CD4-positive, alpha-beta memory T cell (primary cell): ENCODE results near the gene SERPING1. TPM values are rescaled to one million over a fixed set of nuclear protein-coding genes. Genes with fewer than 3 reads are reported as not detected.

Experiments
- CTCF ChIA-PET: fragments of 350-600 bp; sonication (Branson Sonifier 250); formaldehyde crosslinking; loops from one replicate; lab custom pipeline; 2021; ENCODE audit warnings: inconsistent platforms; ENCODE audit not compliant: partially characterized antibody; lab: Charles Lee
- POLR2A ChIA-PET: fragments of 350-600 bp; sonication (Branson Sonifier 250); formaldehyde crosslinking; loops from one replicate; lab custom pipeline; 2021; ENCODE audit not compliant: partially characterized antibody; lab: Charles Lee
- DNase-seq, 5 donors: peaks; one replicate each; pipeline versions ENCODE4 v3.0.0 to v3.0.0-alpha.2; 2020 to 2022; ENCODE audit warnings: mixed read lengths in 1 of 5
- H3K27ac ChIP-seq: one replicate; pipeline ENCODE4 v1.7.0; 2013; ENCODE audit warnings: low read depth, low read length
- H3K27me3 ChIP-seq: 2 replicates; pipeline ENCODE4 v1.7.0; 2013; ENCODE audit warnings: mild to moderate bottlenecking, low read length, moderate library complexity; ENCODE audit not compliant: insufficient read depth
- H3K36me3 ChIP-seq: 2 replicates; pipeline ENCODE4 v1.7.0; 2013; ENCODE audit warnings: mild to moderate bottlenecking, low read length, moderate library complexity; ENCODE audit not compliant: insufficient read depth
- H3K4me1 ChIP-seq: 2 replicates; pipeline ENCODE4 v1.7.0; 2013; ENCODE audit warnings: mild to moderate bottlenecking, low read length, moderate library complexity; ENCODE audit not compliant: insufficient read depth
- H3K4me3 ChIP-seq, 2 donors: one replicate each; pipeline ENCODE4 v1.7.0; 2013; ENCODE audit warnings: low read length in 2 of 2, mild to moderate bottlenecking in 1 of 2
- H3K9me3 ChIP-seq, 2 donors: one replicate each; pipeline ENCODE4 v1.7.0; 2013; ENCODE audit warnings: low read length in 2 of 2, control low read depth in 1 of 2; ENCODE audit not compliant: control insufficient read depth in 1 of 2
- H3K27ac Mint-ChIP-seq, 7 donors: one replicate each; pipeline ENCODE4 v1.8.0; 2020 to 2021; ENCODE audit warnings: mixed read lengths in 7 of 7, mild to moderate bottlenecking in 6 of 7, inconsistent platforms in 3 of 7, moderate library complexity in 3 of 7
- H3K27me3 Mint-ChIP-seq, 2 donors: one replicate each; pipeline ENCODE4 v1.8.0; 2020 to 2021; ENCODE audit warnings: mixed read lengths in 2 of 2
- H3K36me3 Mint-ChIP-seq, 2 donors: one replicate each; pipeline ENCODE4 v1.8.0; 2020 to 2021; ENCODE audit warnings: mixed read lengths in 2 of 2, inconsistent platforms in 1 of 2, mild to moderate bottlenecking in 1 of 2
- H3K4me1 Mint-ChIP-seq, 4 donors: one replicate each; pipeline ENCODE4 v1.8.0; 2020 to 2021; ENCODE audit warnings: mixed read lengths in 4 of 4, mild to moderate bottlenecking in 1 of 4
- H3K4me3 Mint-ChIP-seq, 8 donors: one replicate each; pipeline ENCODE4 v1.8.0; 2020 to 2021; ENCODE audit warnings: mixed read lengths in 8 of 8, mild to moderate bottlenecking in 7 of 8, moderate library complexity in 6 of 8, inconsistent platforms in 3 of 8
- H3K9me3 Mint-ChIP-seq, 8 donors: one replicate each; pipeline ENCODE4 v1.8.0; 2020 to 2021; ENCODE audit warnings: mixed read lengths in 8 of 8, mild to moderate bottlenecking in 5 of 8, inconsistent platforms in 3 of 8, moderate library complexity in 1 of 8
- intact Hi-C: fragments of 100-400 bp; cut with micrococcal nuclease; formaldehyde crosslinking; loops from one replicate; pipeline ENCODE4 v1.15.1; 2023
- polyA plus RNA-seq, 2 donors: library from polyadenylated mRNA; unstranded; fragments of 300-500 nt; fragmentation: Illumina TruSeq; gene quantifications; one replicate each; pipeline ENCODE4 v1.2.3, GENCODE V29; 2021
- total RNA-seq, 2 experiments: library from RNA; stranded (reverse); gene quantifications; one replicate each; pipeline ENCODE4 v1.2.3, GENCODE V29; 2021

Gene SERPING1
- total and polyA plus RNA-seq, 4 experiments from 2014 or later, result not detected

- intact Hi-C loops, result no loop called here
Measured at GRCh38 chr11:57596266-57596885, 1.1 kb upstream of the SERPING1 start.

GRCh38 chr11:57597916-57598830, 688 bp downstream of the SERPING1 start:
- no peak for DNase-seq
- no peaks in the 10 kb centered on the region for H3K9me3 Mint-ChIP-seq
- Histone ChIP-seq H3K4me1 (no peaks in the 10 kb centered on the region), H3K27me3 (peaks cover 11% of the 10 kb centered on the region), H3K4me3 (no peak overlapping the region), H3K27ac (no peak overlapping the region), H3K36me3 (no peaks in the 10 kb centered on the region), H3K9me3 (no peaks in the 10 kb centered on the region)
- no peak overlapping the region for H3K27ac Mint-ChIP-seq
- H3K36me3 Mint-ChIP-seq, result no peaks in the 10 kb centered on the region
- H3K4me3 Mint-ChIP-seq, result no peak overlapping the region
- CTCF ChIA-PET, result interaction anchor here (0.7 to 1.0 kb wide), 2 partner anchors 28 to 32 kb away, joined by 3 read pairs; no protein-coding TSS in a partner anchor
- intact Hi-C loops, result no loop called here
- no peaks in the 10 kb centered on the region for H3K4me1 Mint-ChIP-seq
- POLR2A ChIA-PET, result no interaction called here
- H3K27me3 Mint-ChIP-seq, result peaks cover 29 to 36% of the 10 kb centered on the region in 2 donors

More at GRCh38 chr11:57596266-57596885, 1.1 kb upstream of the SERPING1 start:
- H3K4me3 ChIP-seq, result no peak overlapping the region
- H3K4me1 ChIP-seq, result no peaks in the 10 kb centered on the region
- DNase-seq, result no peak
- Mint-ChIP-seq H3K27ac (no peak overlapping the region), H3K9me3 (no peaks in the 10 kb centered on the region), H3K36me3 (no peaks in the 10 kb centered on the region), H3K27me3 (peaks cover 25 to 33% of the 10 kb centered on the region in 2 donors), H3K4me1 (no peaks in the 10 kb centered on the region), H3K4me3 (no peak overlapping the region)
- H3K27me3 ChIP-seq, result peaks cover 11% of the 10 kb centered on the region
- CTCF ChIA-PET, result no interaction called here
- no peaks in the 10 kb centered on the region for H3K36me3 ChIP-seq
- H3K9me3 ChIP-seq, result no peaks in the 10 kb centered on the region
- POLR2A ChIA-PET, result no interaction called here
- H3K27ac ChIP-seq, result no peak overlapping the region

GRCh38 chr11:57598831-57599155, 1.3 kb downstream of the SERPING1 start:
- H3K27me3 Mint-ChIP-seq, result peaks cover 28 to 36% of the 10 kb centered on the region in 2 donors
- DNase-seq, result no peak
- intact Hi-C loops, result no loop called here
- no peak overlapping the region for H3K4me3 Mint-ChIP-seq
- no peaks in the 10 kb centered on the region for H3K36me3 Mint-ChIP-seq
- Histone ChIP-seq H3K27me3 (peaks cover 11% of the 10 kb centered on the region), H3K9me3 (no peaks in the 10 kb centered on the region), H3K4me1 (no peaks in the 10 kb centered on the region), H3K36me3 (no peaks in the 10 kb centered on the region), H3K4me3 (no peak overlapping the region), H3K27ac (no peak overlapping the region)
- H3K9me3 Mint-ChIP-seq, result no peaks in the 10 kb centered on the region
- ChIA-PET POLR2A (no interaction called here), CTCF (interaction anchor here (1.2 kb wide), 1 partner anchor 105 kb away, joined by 3 read pairs; no protein-coding TSS in a partner anchor)
- no peaks in the 10 kb centered on the region for H3K4me1 Mint-ChIP-seq
- no peak overlapping the region for H3K27ac Mint-ChIP-seq

GRCh38 chr11:57599381-57599780, 1.9 kb downstream of the SERPING1 start:
- CTCF ChIA-PET, result interaction anchor here (1.2 kb wide), 1 partner anchor 105 kb away, joined by 3 read pairs; no protein-coding TSS in a partner anchor
- intact Hi-C loops, result no loop called here

GRCh38 chr11:57601297-57601696, 3.8 kb downstream of the SERPING1 start:
- no peak for DNase-seq
- H3K4me3 Mint-ChIP-seq, result no peak overlapping the region

More at GRCh38 chr11:57599381-57599780, 1.9 kb downstream of the SERPING1 start:
- no peaks in the 10 kb centered on the region for H3K36me3 Mint-ChIP-seq
- no peaks in the 10 kb centered on the region for H3K9me3 Mint-ChIP-seq
- no peaks in the 10 kb centered on the region for H3K4me1 Mint-ChIP-seq
- H3K27ac Mint-ChIP-seq, result no peak overlapping the region
- peaks cover 25 to 36% of the 10 kb centered on the region in 2 donors for H3K27me3 Mint-ChIP-seq
- Histone ChIP-seq H3K36me3 (no peaks in the 10 kb centered on the region), H3K9me3 (no peaks in the 10 kb centered on the region), H3K4me3 (no peak overlapping the region), H3K27ac (no peak overlapping the region), H3K4me1 (no peaks in the 10 kb centered on the region), H3K27me3 (peaks cover 11% of the 10 kb centered on the region)
- no peak overlapping the region for H3K4me3 Mint-ChIP-seq
- POLR2A ChIA-PET, result no interaction called here
- no peak for DNase-seq

GRCh38 chr11:57604296-57605027, 7.0 kb downstream of the SERPING1 start:
- no peak overlapping the region for H3K27ac ChIP-seq
- no peak for DNase-seq
- Mint-ChIP-seq H3K36me3 (no peaks in the 10 kb centered on the region), H3K9me3 (no peaks in the 10 kb centered on the region), H3K27me3 (peaks cover 12 to 16% of the 10 kb centered on the region in 2 donors), H3K27ac (peak overlapping the region in 1 of 7 donors; percentile 75), H3K4me3 (no peak overlapping the region), H3K4me1 (no peaks in the 10 kb centered on the region)
- no peaks in the 10 kb centered on the region for H3K9me3 ChIP-seq
- no peaks in the 10 kb centered on the region for H3K4me1 ChIP-seq
- H3K27me3 ChIP-seq, result peaks cover 6% of the 10 kb centered on the region
- POLR2A ChIA-PET, result interaction anchor here (1.1 kb wide), 1 partner anchor 36 kb away, joined by 5 read pairs; the partner anchor contains the start of gene UBE2L6
- no peak overlapping the region for H3K4me3 ChIP-seq
- intact Hi-C loops, result no loop called here
- CTCF ChIA-PET, result interaction anchor here (0.8 to 1.3 kb wide), 3 partner anchors 22 to 37 kb away, joined by 3 to 6 read pairs (median 3); partner anchors contain the start of gene UBE2L6
- H3K36me3 ChIP-seq, result no peaks in the 10 kb centered on the region

More at GRCh38 chr11:57601297-57601696, 3.8 kb downstream of the SERPING1 start:
- Mint-ChIP-seq H3K9me3 (no peaks in the 10 kb centered on the region), H3K36me3 (no peaks in the 10 kb centered on the region), H3K4me1 (no peaks in the 10 kb centered on the region), H3K27me3 (peaks cover 26 to 28% of the 10 kb centered on the region in 2 donors), H3K27ac (no peak overlapping the region)
- Histone ChIP-seq H3K27me3 (peaks cover 11% of the 10 kb centered on the region), H3K36me3 (no peaks in the 10 kb centered on the region), H3K4me1 (no peaks in the 10 kb centered on the region), H3K4me3 (no peak overlapping the region), H3K9me3 (no peaks in the 10 kb centered on the region), H3K27ac (no peak overlapping the region)
- intact Hi-C loops, result no loop called here
- POLR2A ChIA-PET, result no interaction called here
- CTCF ChIA-PET, result interaction anchor here (0.7 kb wide), 1 partner anchor 905 kb away, joined by 3 read pairs; no protein-coding TSS in a partner anchor
